Activated CD8-positive, alpha-beta memory T cell treated with anti-CD3 and anti-CD28 coated beads, Interleukin-2, amount 10 ng/mL, durations not matched to agents 7 days and 5 days (primary cell): ENCODE measurements around the gene KAZN. TPM values are rescaled to one million over a fixed set of nuclear protein-coding genes. Genes with fewer than 3 reads are reported as not detected.

ENCODE experiments used
- ATAC-seq: fragments of 150-1000 bp; cut with Tn5 transposase; one replicate; pipeline ENCODE4 v1.10.0; 2021; ENCODE audit warnings: moderate library complexity
- CTCF ChIA-PET: fragments of 350-600 bp; sonication (Branson Sonifier 250); formaldehyde crosslinking; loops from one replicate; lab custom pipeline; 2021; ENCODE audit warnings: antibody characterized with exemption; lab: Charles Lee
- DNase-seq: peaks from one replicate; pipeline ENCODE4 v3.0.0-alpha.2; 2020
- H3K27ac Mint-ChIP-seq: one replicate; pipeline ENCODE4 v1.8.0; 2021; ENCODE audit warnings: mild to moderate bottlenecking, mixed read lengths
- H3K27me3 Mint-ChIP-seq: one replicate; pipeline ENCODE4 v1.8.0; 2021; ENCODE audit warnings: mixed read lengths
- H3K36me3 Mint-ChIP-seq: one replicate; pipeline ENCODE4 v1.8.0; 2021; ENCODE audit warnings: mild to moderate bottlenecking, mixed read lengths
- H3K4me1 Mint-ChIP-seq: one replicate; pipeline ENCODE4 v1.8.0; 2021; ENCODE audit warnings: mixed read lengths
- H3K4me3 Mint-ChIP-seq: one replicate; pipeline ENCODE4 v1.8.0; 2021; ENCODE audit warnings: mild to moderate bottlenecking, moderate library complexity, mixed read lengths
- H3K9me3 Mint-ChIP-seq: one replicate; pipeline ENCODE4 v1.8.0; 2022; ENCODE audit warnings: low read depth, mixed read lengths
- total RNA-seq, 2 experiments: library from RNA; stranded (reverse); gene quantifications; one replicate each; pipeline ENCODE4 v1.2.3, GENCODE V29; 2021

The KAZN gene
- total RNA-seq, 2 experiments from 2014 or later = 0.12 to 0.15 TPM

DNA sequence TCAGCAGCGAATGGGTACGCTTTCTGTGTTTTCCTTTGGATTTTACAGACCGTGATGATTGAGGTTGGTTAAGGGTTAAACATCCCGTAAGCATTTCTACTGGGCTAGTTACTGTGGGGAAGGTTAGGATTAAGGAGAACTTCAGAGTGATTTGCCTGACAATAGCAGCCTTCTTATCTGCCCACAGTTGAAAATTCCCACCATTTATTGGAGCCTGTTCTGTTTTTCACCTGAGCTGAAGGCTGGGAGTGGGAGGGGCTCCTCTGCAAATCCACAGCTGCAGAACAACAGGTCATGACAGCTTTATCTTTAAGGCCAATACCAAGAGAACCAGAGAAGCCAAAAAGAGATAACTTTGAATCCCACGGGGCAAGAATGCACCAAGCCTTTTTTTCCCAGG, 168.6 kb downstream of the KAZN start:
- H3K27ac Mint-ChIP-seq = no peak overlapping the region
- no peaks in the 10 kb centered on the region for H3K36me3 Mint-ChIP-seq
- no peaks in the 10 kb centered on the region for H3K9me3 Mint-ChIP-seq
- ATAC-seq (no peak), DNase-seq (no peak)
- no peaks in the 10 kb centered on the region for H3K4me1 Mint-ChIP-seq
- CTCF ChIA-PET = no interaction called here
- no peak overlapping the region for H3K4me3 Mint-ChIP-seq
- H3K27me3 Mint-ChIP-seq = no peaks in the 10 kb centered on the region

DNA sequence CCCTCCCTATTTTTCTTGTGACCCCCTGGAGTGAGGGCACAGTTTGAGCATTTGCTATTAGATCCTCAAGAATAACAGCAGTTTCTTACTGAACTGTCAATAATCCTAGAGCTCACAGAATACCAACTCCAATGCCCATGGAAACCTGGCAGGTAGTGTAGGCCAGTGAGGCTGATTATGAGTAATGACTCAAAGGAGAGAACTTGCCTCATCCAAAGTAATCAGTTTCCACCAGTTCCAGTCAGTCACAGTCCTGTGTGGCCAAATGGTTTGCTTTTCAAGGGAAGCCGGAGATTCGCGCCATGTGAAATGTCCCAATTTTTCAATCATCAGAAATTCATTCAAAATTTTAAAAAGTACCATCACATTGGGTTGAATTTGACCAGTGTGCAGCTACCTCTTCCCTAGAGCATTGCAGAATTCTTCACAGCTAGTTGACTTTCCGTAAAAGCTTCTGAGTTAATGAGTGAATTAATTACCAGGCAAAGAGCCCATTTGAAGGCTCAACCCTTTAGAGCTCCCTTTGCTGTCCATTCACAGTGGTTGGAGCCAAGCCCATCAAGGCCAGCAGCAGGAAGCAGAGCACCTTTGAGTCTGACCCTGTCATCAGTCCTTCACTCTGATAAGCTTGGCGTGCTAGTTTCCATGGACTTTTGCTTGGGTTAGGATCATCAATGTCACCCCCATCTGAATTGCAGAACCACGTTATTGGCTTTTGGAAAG, 170.3 kb downstream of the KAZN start:
- Mint-ChIP-seq H3K27me3 (no peaks in the 10 kb centered on the region), H3K9me3 (no peaks in the 10 kb centered on the region), H3K4me1 (no peaks in the 10 kb centered on the region), H3K36me3 (no peaks in the 10 kb centered on the region), H3K4me3 (no peak overlapping the region), H3K27ac (no peak overlapping the region)
- DNase-seq (no peak), ATAC-seq (no peak)
- CTCF ChIA-PET = no interaction called here

DNA sequence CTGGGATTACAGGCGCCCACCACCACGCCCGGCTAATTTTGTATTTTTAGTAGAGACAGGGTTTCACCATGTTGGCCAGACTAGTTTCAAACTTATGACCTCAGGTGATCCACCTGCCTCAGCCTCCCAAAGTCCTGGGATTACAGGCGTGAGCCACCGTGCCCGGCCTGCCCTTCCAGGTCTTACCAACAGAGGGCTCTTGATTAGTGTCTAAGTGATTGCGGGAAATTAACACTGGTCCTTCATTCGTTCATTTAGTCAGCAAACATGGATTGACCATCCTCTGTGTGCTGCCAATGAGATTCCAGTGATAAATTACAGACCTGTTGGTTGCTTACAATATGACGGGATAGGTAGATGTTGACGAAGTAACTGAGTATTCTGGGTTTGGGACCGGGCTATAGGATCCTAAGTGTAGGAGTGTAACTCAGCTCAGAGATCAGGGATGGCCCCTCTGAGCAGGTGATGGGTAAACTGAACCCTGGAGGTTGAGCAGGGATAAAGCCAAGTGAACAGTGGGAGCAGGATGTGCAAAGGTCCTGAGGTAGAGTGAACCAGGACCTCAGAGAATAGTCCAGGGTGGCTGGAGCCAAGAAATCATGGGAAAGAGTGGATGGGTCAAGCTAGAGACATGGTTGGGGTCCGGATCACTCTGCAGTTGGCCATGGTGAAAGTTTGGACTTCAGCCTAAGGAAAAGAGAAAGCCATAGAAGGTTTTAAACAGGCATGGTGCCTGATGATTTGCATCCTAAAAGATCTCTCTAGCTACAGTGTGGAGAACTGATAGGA, 171.2 kb downstream of the KAZN start:
- ATAC-seq (no peak), DNase-seq (no peak)
- Mint-ChIP-seq H3K27ac (no peak overlapping the region), H3K36me3 (no peaks in the 10 kb centered on the region), H3K9me3 (no peaks in the 10 kb centered on the region), H3K27me3 (no peaks in the 10 kb centered on the region), H3K4me3 (no peak overlapping the region), H3K4me1 (no peaks in the 10 kb centered on the region)
- CTCF ChIA-PET = no interaction called here

DNA sequence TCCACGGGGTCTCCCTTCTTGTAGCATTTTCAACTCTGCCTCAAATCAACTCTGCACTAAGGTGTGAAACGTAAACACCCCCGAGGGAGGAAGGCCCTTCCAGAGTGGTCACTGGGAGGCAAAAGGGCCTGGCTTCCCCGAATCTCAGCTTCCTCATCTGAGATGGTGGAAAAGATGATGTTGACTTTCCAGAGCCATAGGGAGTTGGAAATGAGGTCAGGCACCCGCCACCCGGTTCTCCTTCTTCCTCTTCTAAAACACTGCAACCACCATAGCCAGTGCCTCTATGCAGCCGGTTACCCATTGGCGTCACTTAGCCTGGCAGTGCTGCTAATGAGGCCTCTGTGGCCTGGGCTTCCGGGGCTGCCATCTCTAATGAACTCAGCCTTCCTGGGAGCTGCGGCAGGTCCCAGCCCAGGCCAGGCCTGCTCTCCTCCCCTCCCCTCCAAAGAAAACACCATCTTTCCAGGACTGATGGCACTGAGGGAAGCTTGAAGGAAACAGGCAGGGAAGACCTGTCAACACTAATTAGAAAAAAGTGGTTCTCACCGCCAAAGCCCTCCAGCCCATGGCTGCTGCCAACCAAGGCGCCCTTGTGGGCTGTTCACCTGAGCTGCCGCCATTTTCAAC, 175.0 kb downstream of the KAZN start:
- ATAC-seq (no peak), DNase-seq (no peak)
- H3K27me3 Mint-ChIP-seq = no peaks in the 10 kb centered on the region
- CTCF ChIA-PET = no interaction called here
- H3K36me3 Mint-ChIP-seq = no peaks in the 10 kb centered on the region
- no peak overlapping the region for H3K4me3 Mint-ChIP-seq
- no peak overlapping the region for H3K27ac Mint-ChIP-seq
- no peaks in the 10 kb centered on the region for H3K9me3 Mint-ChIP-seq
- H3K4me1 Mint-ChIP-seq = peaks cover 9% of the 10 kb centered on the region

DNA sequence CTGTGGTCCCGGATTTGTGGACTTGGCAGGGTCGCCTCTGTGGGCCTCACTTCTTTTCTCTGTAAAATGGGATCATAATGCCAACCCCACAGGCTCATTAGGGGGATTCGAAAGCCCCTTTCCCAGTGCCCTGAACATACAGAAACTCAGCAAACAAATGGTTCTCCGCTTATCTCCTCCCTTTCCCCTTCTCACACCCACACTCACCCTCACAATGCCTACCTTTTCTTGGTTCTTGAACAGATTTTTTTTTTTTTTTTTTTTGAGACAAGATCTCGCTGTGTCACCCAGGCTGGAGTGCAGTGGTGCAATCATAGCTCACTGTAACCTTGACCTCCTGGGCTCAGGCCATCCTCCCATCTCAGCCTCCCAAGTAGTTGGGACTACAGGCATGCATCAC, 175.7 kb downstream of the KAZN start:
- no peak for ATAC-seq
- DNase-seq = no peak
- no peaks in the 10 kb centered on the region for H3K27me3 Mint-ChIP-seq
- H3K9me3 Mint-ChIP-seq = no peaks in the 10 kb centered on the region
- H3K4me1 Mint-ChIP-seq = peaks cover 9% of the 10 kb centered on the region
- CTCF ChIA-PET = interaction anchor here (0.7 kb wide), 1 partner anchor 154 kb away, joined by 3 read pairs; no protein-coding TSS in a partner anchor
- no peak overlapping the region for H3K27ac Mint-ChIP-seq
- no peak overlapping the region for H3K4me3 Mint-ChIP-seq
- no peaks in the 10 kb centered on the region for H3K36me3 Mint-ChIP-seq

DNA sequence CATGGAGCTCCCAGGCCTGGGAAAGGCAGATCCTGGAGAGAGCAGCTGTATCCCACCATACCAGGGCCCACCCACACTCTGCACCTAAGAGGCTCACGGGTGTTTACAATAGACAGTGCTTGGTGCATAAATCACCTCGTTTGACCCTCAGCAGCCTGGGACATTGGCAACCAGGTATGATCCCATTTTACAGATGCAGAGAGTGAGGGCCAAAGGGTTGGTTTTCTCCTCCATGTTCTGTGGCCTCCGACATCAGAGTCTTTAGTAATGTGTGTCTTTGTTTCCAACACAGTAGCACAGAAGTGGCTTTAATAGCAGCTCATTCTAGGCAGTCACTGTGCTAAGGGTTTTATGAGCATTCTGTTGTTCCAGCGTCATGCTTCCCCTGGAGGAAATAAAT, 176.5 kb downstream of the KAZN start:
- H3K9me3 Mint-ChIP-seq = no peaks in the 10 kb centered on the region
- no peaks in the 10 kb centered on the region for H3K36me3 Mint-ChIP-seq
- peaks cover 9% of the 10 kb centered on the region for H3K4me1 Mint-ChIP-seq
- no peak overlapping the region for H3K27ac Mint-ChIP-seq
- DNase-seq (no peak), ATAC-seq (no peak)
- CTCF ChIA-PET = interaction anchor here (0.7 kb wide), 1 partner anchor 155 kb away, joined by 3 read pairs; no protein-coding TSS in a partner anchor
- no peak overlapping the region for H3K4me3 Mint-ChIP-seq
- H3K27me3 Mint-ChIP-seq = no peaks in the 10 kb centered on the region

DNA sequence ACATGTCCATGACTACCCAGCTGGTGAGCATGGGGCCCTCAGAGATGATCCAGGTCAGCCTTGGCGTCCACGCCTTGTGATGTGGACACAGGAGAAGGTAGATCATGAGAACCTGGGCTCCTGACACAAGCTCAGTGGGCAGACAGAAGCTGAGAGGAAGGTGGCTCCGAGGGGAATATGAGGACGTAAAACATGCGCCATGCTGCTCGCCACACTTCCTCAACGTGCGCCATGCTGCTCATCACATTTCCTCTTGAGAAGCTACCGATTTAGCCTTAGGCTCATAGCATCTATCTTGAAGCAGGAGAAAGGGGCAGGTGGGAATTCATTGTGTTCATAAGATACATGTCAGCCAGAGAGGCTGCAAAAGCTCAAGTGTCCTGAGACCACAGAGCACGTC, 176.9 kb downstream of the KAZN start:
- Mint-ChIP-seq H3K9me3 (no peaks in the 10 kb centered on the region), H3K27ac (no peak overlapping the region), H3K4me3 (no peak overlapping the region), H3K4me1 (peaks cover 9% of the 10 kb centered on the region), H3K27me3 (no peaks in the 10 kb centered on the region), H3K36me3 (no peaks in the 10 kb centered on the region)
- CTCF ChIA-PET = no interaction called here
- DNase-seq = no peak
- ATAC-seq = no peak

DNA sequence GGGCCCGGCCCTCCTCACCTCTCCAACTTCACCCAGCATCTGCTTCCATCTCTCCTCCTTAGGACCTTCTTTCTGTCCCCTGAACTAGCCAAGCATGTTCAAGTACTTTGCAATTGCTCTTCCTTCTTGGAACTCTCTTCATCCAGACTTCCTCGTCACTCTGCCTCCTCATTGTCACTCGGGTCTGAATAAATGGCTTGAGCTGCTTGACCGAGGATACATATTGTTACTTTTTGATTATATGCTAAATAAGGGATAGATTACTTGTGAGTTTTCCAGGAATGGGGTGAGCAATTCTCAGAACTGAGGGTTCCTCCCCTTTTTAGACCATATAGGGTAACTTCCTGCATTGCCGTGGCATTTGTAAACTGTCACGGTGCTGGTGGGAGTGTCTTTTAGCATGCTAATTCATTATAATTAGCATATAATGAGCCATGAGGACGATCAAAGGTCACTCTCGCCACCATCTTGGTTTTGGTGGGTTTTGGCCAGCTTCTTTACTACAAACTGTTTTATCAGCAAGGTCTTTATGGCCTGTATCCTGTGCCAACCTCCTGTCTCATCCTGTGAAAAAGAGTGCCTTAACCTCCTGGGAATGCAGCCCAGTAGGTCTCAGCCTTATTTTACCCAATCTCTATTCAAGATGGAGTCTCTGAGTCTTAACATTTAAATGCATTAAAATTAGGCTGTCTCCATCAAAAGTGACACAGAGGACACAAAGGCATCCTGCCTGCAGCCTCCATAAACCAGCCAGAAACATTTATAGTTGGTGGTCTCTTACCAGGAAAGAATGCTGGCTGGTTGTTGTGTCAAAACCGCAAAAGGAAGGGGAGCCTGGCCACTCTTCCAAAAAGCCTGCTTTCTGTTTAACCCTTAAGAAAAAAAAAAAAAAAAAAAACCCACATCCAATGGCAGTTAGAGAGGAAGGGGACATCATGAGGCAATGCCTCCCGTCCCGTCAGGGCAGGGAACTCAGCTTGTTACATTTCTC, 179.3 kb downstream of the KAZN start:
- Mint-ChIP-seq H3K27me3 (peaks cover 3% of the 10 kb centered on the region), H3K36me3 (no peaks in the 10 kb centered on the region), H3K4me1 (peaks cover 9% of the 10 kb centered on the region), H3K9me3 (no peaks in the 10 kb centered on the region), H3K27ac (no peak overlapping the region), H3K4me3 (no peak overlapping the region)
- DNase-seq (no peak), ATAC-seq (no peak)
- CTCF ChIA-PET = no interaction called here

DNA sequence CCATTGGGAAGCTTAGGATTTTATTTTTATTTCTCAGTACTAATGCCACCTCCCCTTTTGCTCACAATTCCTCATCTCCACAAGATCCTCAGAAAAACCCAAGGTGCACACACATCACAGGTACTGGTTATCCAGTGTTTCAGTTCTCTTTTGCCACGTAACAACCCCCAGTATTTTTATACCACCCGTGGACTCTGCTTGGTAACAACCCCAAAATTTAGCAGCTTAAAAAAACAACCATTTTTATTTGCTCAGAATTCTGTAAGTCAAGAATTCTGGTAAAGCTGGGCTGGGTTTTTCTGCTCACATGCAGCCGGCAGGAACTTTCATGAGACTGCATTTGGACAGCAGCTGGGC, 180.0 kb downstream of the KAZN start:
- H3K4me3 Mint-ChIP-seq = no peak overlapping the region
- CTCF ChIA-PET = no interaction called here
- DNase-seq = no peak
- peaks cover 3% of the 10 kb centered on the region for H3K27me3 Mint-ChIP-seq
- no peaks in the 10 kb centered on the region for H3K9me3 Mint-ChIP-seq
- H3K36me3 Mint-ChIP-seq = no peaks in the 10 kb centered on the region
- peaks cover 9% of the 10 kb centered on the region for H3K4me1 Mint-ChIP-seq
- no peak for ATAC-seq
- H3K27ac Mint-ChIP-seq = no peak overlapping the region

DNA sequence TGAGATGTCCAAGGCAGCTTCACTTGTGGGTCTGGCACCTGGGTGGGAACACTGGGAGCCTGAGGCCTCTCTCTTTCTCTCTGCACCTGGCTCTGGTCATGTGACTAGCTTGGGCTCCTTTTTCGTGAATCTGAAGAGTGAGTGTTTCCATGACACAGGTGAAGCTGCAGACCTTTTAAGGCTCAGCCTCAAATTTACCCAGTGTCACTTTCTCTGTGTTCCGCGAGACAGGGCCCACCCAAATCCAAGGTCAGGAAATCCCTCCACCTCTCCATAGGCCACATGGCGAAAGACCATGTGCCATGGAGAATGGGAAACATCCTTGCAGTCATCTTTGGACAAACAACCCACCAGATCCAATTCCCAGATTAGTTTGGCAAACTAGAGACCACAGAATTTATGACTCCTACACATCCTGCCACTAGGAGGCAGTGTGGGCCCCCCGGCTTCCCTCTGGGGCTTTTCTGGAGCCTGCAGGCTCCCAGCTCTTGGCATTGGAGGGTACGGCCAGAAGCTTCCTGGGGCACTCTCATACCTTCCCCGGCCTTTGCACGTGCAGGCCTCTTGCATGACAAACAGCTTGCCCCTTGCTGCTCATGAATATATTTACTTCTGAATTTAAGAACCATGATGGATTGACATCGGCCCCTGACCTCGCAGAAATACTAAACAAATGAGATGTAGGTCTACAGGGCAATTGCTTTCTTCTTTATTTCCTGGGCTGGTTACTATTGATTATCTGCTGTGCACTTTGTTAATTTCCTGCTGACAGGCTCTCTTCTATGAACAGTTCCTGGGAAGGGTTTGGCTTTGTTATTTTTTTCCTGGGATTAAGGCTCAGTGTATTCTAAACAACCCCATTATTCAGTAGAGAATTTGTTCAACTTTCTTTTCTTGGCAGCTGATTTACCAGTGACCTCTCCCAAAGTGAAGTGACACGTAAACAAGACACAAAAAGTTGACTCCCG, 180.7 kb downstream of the KAZN start:
- Mint-ChIP-seq H3K4me1 (peaks cover 9% of the 10 kb centered on the region), H3K27ac (no peak overlapping the region), H3K36me3 (no peaks in the 10 kb centered on the region), H3K4me3 (no peak overlapping the region), H3K27me3 (peaks cover 3% of the 10 kb centered on the region), H3K9me3 (no peaks in the 10 kb centered on the region)
- CTCF ChIA-PET = no interaction called here
- ATAC-seq (no peak), DNase-seq (no peak)

DNA sequence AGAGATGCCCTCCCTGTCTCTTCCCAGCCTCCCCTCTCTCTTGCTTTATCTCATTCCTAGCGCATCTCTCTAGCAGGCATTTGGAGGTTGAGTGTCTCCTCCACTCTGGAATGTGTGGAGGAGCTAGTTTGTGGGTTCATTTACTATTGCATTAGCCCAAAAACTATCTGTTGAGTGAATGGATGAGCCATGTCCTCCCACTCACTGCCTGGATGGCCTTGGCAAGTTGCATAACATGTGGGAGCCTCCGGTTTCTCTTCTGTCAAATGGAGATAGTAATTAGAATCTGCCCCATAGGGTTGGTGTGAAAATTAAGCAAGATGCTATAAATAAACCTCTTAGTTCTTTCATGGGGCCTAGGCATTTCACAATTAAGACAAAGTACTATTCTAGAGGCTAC, 181.8 kb downstream of the KAZN start:
- ATAC-seq = no peak
- CTCF ChIA-PET = no interaction called here
- DNase-seq = no peak
- Mint-ChIP-seq H3K36me3 (no peaks in the 10 kb centered on the region), H3K4me1 (peaks cover 9% of the 10 kb centered on the region), H3K27ac (no peak overlapping the region), H3K4me3 (no peak overlapping the region), H3K9me3 (no peaks in the 10 kb centered on the region), H3K27me3 (peaks cover 3% of the 10 kb centered on the region)

DNA sequence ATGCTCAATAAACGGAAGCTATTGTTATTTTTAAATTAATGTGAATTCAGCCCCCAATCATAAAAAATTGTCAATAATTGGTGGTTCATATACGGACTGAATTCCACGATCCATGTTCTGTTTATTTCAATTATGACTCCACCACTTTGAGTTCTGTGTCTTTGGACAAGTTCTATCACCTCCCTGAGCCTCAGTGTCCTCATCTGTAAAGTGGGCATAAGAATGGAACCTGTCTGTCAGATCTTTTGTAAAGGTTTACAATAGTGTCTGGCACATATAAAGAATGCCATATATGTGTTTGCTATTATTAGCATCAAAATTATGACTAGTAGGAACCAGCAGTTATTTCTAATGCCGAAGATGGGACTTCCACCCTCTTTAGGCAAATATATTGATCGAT, 183.3 kb downstream of the KAZN start:
- peaks cover 3% of the 10 kb centered on the region for H3K27me3 Mint-ChIP-seq
- no peak for ATAC-seq
- no peaks in the 10 kb centered on the region for H3K36me3 Mint-ChIP-seq
- DNase-seq = no peak
- CTCF ChIA-PET = interaction anchor here (0.7 kb wide), 1 partner anchor 189 kb away, joined by 3 read pairs; no protein-coding TSS in a partner anchor
- no peak overlapping the region for H3K27ac Mint-ChIP-seq
- no peaks in the 10 kb centered on the region for H3K9me3 Mint-ChIP-seq
- peaks cover 9% of the 10 kb centered on the region for H3K4me1 Mint-ChIP-seq
- no peak overlapping the region for H3K4me3 Mint-ChIP-seq
